Hepatocyte (in vitro differentiated cells): ENCODE data around the gene RASGRF2.

ENCODE experiments used
- EZH2 ChIP-seq: fragments of 200-600 bp; sonication (generic); IDR thresholded peaks from 2 replicates; pipeline ENCODE4 v1.6.1; 2016; ENCODE audit warnings: antibody characterized with exemption, mild to moderate bottlenecking, borderline replicate concordance
- EZH2phosphoT487 ChIP-seq: fragments of 200-600 bp; sonication (generic); IDR thresholded peaks from one replicate; pipeline ENCODE4 v1.6.1; 2018; ENCODE audit warnings: antibody characterized with exemption, mild to moderate bottlenecking, low read depth, moderate library complexity; ENCODE audit not compliant: unreplicated experiment, severe bottlenecking
- TF ChIP-seq, protein P1 (sequence below): fragments of 200-600 bp; sonication (generic); IDR thresholded peaks from 2 replicates; pipeline ENCODE4 v1.5.1; 2016; ENCODE audit warnings: antibody characterized with exemption, mild to moderate bottlenecking; ENCODE audit not compliant: poor library complexity

DNA sequence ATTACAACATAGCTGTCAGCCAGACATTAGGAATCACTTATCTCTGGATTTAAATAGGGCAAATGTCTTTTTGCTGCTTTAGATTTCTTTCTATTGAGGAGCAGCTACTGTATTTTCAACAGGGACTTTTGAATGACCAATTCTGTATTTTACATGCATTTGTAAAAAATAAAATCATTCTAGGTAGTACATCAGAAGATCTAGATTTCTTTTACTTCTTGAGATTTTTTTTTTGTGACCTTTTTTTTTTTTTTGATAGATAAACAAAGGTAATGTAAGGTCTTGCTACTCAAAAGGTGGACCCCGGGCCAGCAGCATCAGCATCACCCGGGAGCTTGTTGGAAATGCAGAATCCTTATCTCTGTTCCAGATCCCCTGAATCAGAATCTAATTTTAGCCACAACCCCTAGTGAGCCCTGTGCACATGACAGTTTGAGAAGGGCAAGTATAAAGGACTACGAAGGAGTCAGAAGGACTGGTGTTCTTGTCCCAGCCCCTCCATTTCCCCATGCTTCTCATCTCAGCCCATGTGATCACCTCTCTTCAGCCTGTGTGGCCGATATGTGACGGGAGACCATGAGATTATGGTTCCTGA, 235.3 kb downstream of the RASGRF2 start:
- TF ChIP-seq, protein P1, sequence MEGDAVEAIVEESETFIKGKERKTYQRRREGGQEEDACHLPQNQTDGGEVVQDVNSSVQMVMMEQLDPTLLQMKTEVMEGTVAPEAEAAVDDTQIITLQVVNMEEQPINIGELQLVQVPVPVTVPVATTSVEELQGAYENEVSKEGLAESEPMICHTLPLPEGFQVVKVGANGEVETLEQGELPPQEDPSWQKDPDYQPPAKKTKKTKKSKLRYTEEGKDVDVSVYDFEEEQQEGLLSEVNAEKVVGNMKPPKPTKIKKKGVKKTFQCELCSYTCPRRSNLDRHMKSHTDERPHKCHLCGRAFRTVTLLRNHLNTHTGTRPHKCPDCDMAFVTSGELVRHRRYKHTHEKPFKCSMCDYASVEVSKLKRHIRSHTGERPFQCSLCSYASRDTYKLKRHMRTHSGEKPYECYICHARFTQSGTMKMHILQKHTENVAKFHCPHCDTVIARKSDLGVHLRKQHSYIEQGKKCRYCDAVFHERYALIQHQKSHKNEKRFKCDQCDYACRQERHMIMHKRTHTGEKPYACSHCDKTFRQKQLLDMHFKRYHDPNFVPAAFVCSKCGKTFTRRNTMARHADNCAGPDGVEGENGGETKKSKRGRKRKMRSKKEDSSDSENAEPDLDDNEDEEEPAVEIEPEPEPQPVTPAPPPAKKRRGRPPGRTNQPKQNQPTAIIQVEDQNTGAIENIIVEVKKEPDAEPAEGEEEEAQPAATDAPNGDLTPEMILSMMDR, result no peak
- TF ChIP-seq EZH2 (no peak), EZH2phosphoT487 (no peak)
